ENCODE measurements around the gene TP53TG5.

- TF ChIP-seq CTCF (conservative IDR thresholded peaks at IDR 0.05; ENCODE audit: low read depth, low read length) (no peak), EZH2 (IDR thresholded peaks at IDR 0.05; ENCODE audit: low read length, unreplicated experiment) (no peak)
Measured at GRCh38 chr20:45354423-45355208, 23.5 kb downstream of the TP53TG5 start.
